ENCODE data around the gene SDF2L1.

SDF2L1 gene

GRCh38 chr22:21634081-21634480 lies 8.0 kb upstream of the SDF2L1 start:
- Histone ChIP-seq H3K4me2 (ENCODE audit: low read length) (no peak overlapping the region), H4K20me1 (ENCODE audit: insufficient read depth, low read length) (no peaks in the 10 kb centered on the region)

GRCh38 chr22:21634844-21635243 lies 7.3 kb upstream of the SDF2L1 start:
- H3K9me3 ChIP-seq (ENCODE audit: low read length), result no peaks in the 10 kb centered on the region
- no peaks in the 10 kb centered on the region for H3F3A ChIP-seq (ENCODE audit: insufficient read depth, low read length)
- H2AFZ ChIP-seq (ENCODE audit: low read length), result no peak overlapping the region
- H3K27ac ChIP-seq (ENCODE audit: low read depth, low read length, poor library complexity, severe bottlenecking), result no peak overlapping the region
- no peaks in the 10 kb centered on the region; the same call in 1 of the 2 replicates for H3K27me3 ChIP-seq (ENCODE audit: insufficient read depth, low read length)
- H4K20me1 ChIP-seq (ENCODE audit: insufficient read depth, low read length), result no peaks in the 10 kb centered on the region
- H3K4me1 ChIP-seq (ENCODE audit: insufficient read depth, low read length, severe bottlenecking), result peaks cover 6% of the 10 kb centered on the region
- no peaks in the 10 kb centered on the region for H3K9me2 ChIP-seq (ENCODE audit: low read depth, low read length)
- TF ChIP-seq CTCF (IDR thresholded peaks at IDR 0.05; ENCODE audit: low read length) (no peak), EZH2 (IDR thresholded peaks at IDR 0.05; ENCODE audit: borderline replicate concordance, low read length) (no peak)
- no peaks in the 10 kb centered on the region for H3K36me3 ChIP-seq (ENCODE audit: insufficient read depth, low read length)
- no peak overlapping the region for H3K4me3 ChIP-seq (ENCODE audit: low read depth, low read length, poor library complexity, severe bottlenecking)
- H3K4me2 ChIP-seq (ENCODE audit: low read length), result no peak overlapping the region
- no peak overlapping the region for H3K9ac ChIP-seq (ENCODE audit: low read length)
- no peaks in the 10 kb centered on the region for H3K79me2 ChIP-seq (ENCODE audit: insufficient read depth, low read length)

More at GRCh38 chr22:21634081-21634480, 8.0 kb upstream of the SDF2L1 start:
- Histone ChIP-seq H3K36me3 (ENCODE audit: insufficient read depth, low read length) (no peaks in the 10 kb centered on the region), H3K9me2 (ENCODE audit: low read depth, low read length) (no peaks in the 10 kb centered on the region), H3K79me2 (ENCODE audit: insufficient read depth, low read length) (no peaks in the 10 kb centered on the region), H3K9ac (ENCODE audit: low read length) (no peak overlapping the region), H2AFZ (ENCODE audit: low read length) (no peak overlapping the region), H3K27ac (ENCODE audit: low read depth, low read length, poor library complexity, severe bottlenecking) (no peak overlapping the region), H3K9me3 (ENCODE audit: low read length) (no peaks in the 10 kb centered on the region), H3K4me1 (ENCODE audit: insufficient read depth, low read length, severe bottlenecking) (peaks cover 8% of the 10 kb centered on the region), H3K4me3 (ENCODE audit: low read depth, low read length, poor library complexity, severe bottlenecking) (no peak overlapping the region), H3F3A (ENCODE audit: insufficient read depth, low read length) (no peaks in the 10 kb centered on the region), H3K27me3 (ENCODE audit: insufficient read depth, low read length) (no peaks in the 10 kb centered on the region; the same call in 1 of the 2 replicates)
- TF ChIP-seq EZH2 (IDR thresholded peaks at IDR 0.05; ENCODE audit: borderline replicate concordance, low read length), result no peak
- no peak for TF ChIP-seq CTCF (IDR thresholded peaks at IDR 0.05; ENCODE audit: low read length)

- no peak overlapping the region for H3K27ac ChIP-seq (ENCODE audit: low read depth, low read length, poor library complexity, severe bottlenecking)
- no peaks in the 10 kb centered on the region for H3F3A ChIP-seq (ENCODE audit: insufficient read depth, low read length)
- H3K79me2 ChIP-seq (ENCODE audit: insufficient read depth, low read length), result no peaks in the 10 kb centered on the region
- no peak overlapping the region for H2AFZ ChIP-seq (ENCODE audit: low read length)
- peaks cover 3% of the 10 kb centered on the region for H3K4me1 ChIP-seq (ENCODE audit: insufficient read depth, low read length, severe bottlenecking)
- no peaks in the 10 kb centered on the region for H4K20me1 ChIP-seq (ENCODE audit: insufficient read depth, low read length)
- H3K9ac ChIP-seq (ENCODE audit: low read length), result no peak overlapping the region
- no peaks in the 10 kb centered on the region for H3K9me2 ChIP-seq (ENCODE audit: low read depth, low read length)
- no peaks in the 10 kb centered on the region for H3K9me3 ChIP-seq (ENCODE audit: low read length)
- no peak overlapping the region for H3K4me3 ChIP-seq (ENCODE audit: low read depth, low read length, poor library complexity, severe bottlenecking)
- TF ChIP-seq EZH2 (IDR thresholded peaks at IDR 0.05; ENCODE audit: borderline replicate concordance, low read length) (no peak), CTCF (IDR thresholded peaks at IDR 0.05; ENCODE audit: low read length) (no peak)
- no peak overlapping the region for H3K4me2 ChIP-seq (ENCODE audit: low read length)
- no peaks in the 10 kb centered on the region for H3K36me3 ChIP-seq (ENCODE audit: insufficient read depth, low read length)
- H3K27me3 ChIP-seq (ENCODE audit: insufficient read depth, low read length), result no peaks in the 10 kb centered on the region; the same call in 1 of the 2 replicates
Observed at GRCh38 chr22:21635771-21636510, 6.2 kb upstream of the SDF2L1 start.

Data from OCI-LY1 (cell line).